Lower leg skin (tissue), 4 donors: ENCODE results near the gene DOLK. TPM values are rescaled to one million over a fixed set of nuclear protein-coding genes. Genes with fewer than 3 reads are reported as not detected.

Source experiments
- DNase-seq, 2 donors: peaks; one replicate each; pipeline ENCODE4 v3.0.0-alpha.2; 2019; ENCODE audit warnings: low spot score in 2 of 2
- H3K4me3 ChIP-seq: fragments of 200-600 bp; sonication (generic); 2 replicates; pipeline ENCODE4 v1.5.1; 2017; ENCODE audit warnings: mild to moderate bottlenecking, low read depth; ENCODE audit not compliant: poor library complexity, severe bottlenecking
- POLR2A ChIP-seq, 2 donors: fragments of 450-650 bp; IDR thresholded peaks; one replicate each; pipeline ENCODE4 v1.6.1; 2016 to 2017; ENCODE audit warnings: antibody characterized with exemption in 2 of 2, mild to moderate bottlenecking in 1 of 2, moderate library complexity in 1 of 2
- WGBS, 2 donors: methylation state at CpG; one replicate each; pipeline ENCODE4 v1.1.5; 2018; 5-methylcytosine and 5-hydroxymethylcytosine counted together
- intact Hi-C: fragments of 100-400 bp; cut with DNase I; formaldehyde crosslinking; loops from one replicate; pipeline ENCODE4 v1.15.0; 2023; ENCODE audit warnings: low total_unique reads
- total RNA-seq, 4 donors: library from RNA; depleted of rRNA; stranded (reverse); fragments of >200 nt; gene quantifications; one replicate each; pipeline ENCODE4 v1.1.0, GENCODE V29; 2016
- TF ChIP-seq, protein P1 (sequence below), 3 donors: fragments of 450-650 bp; IDR thresholded peaks; one replicate each; pipeline ENCODE4 v1.5.1; 2016; ENCODE audit warnings: antibody characterized with exemption in 3 of 3, mild to moderate bottlenecking in 3 of 3, moderate library complexity in 2 of 3

Gene DOLK
- total RNA-seq = 10 to 100 TPM in 3 of 4 donors, 1 to 10 TPM in 1; 9.8 to 16.4 (median 11.9) TPM

DNA sequence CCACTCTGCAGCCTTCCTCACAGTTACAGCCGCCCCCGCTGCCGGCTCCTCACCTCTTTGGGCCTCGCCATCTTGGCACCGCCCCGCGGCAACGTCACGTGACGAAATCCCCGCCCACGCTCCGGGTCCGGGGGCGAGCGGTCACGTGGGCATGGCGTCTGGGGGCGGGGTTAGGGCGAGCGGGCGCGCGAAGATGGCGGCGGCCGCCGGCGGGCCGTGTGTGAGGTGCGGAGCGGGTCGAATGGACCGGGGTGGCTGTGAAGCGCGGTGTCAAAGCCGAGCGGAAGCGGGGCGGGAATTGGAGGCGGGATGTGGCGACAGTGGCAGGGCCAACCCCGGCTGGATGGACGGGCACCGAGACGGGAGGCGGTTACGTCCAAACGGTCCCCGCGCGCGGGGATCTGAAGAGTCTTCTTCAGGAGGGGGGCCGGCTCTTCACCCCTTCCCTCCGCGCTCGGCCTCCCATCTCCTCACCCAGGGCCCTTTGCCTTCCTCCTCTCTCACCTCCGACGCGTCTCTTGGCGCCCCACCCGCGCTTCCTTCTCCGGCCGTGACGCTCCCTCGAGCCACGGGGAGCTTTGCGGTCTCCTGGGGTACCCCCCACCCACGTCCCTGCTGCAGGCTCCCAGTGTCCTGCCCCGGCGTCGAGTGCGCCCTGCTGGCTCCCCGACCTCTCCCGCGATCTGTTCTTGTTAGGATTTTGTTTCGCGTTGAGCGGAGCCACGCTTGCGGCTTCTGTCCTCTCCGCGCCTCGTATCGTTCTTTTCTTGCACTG lies at the start of gene DOLK, which contains the start of gene NUP188:
DOLK (minus strand) TSS at position 77 of the 775 bp plus-strand sequence. CDS start 300 bp downstream, outside the sequence.
NUP188 (plus strand) TSS at position 173 of the 775 bp plus-strand sequence; CDS start at position 194, 21 bp downstream.
- TF ChIP-seq POLR2A (IDR thresholded peaks at IDR 0.05) = peak in 1 of 2 donors; percentile 29
- TF ChIP-seq, protein P1, sequence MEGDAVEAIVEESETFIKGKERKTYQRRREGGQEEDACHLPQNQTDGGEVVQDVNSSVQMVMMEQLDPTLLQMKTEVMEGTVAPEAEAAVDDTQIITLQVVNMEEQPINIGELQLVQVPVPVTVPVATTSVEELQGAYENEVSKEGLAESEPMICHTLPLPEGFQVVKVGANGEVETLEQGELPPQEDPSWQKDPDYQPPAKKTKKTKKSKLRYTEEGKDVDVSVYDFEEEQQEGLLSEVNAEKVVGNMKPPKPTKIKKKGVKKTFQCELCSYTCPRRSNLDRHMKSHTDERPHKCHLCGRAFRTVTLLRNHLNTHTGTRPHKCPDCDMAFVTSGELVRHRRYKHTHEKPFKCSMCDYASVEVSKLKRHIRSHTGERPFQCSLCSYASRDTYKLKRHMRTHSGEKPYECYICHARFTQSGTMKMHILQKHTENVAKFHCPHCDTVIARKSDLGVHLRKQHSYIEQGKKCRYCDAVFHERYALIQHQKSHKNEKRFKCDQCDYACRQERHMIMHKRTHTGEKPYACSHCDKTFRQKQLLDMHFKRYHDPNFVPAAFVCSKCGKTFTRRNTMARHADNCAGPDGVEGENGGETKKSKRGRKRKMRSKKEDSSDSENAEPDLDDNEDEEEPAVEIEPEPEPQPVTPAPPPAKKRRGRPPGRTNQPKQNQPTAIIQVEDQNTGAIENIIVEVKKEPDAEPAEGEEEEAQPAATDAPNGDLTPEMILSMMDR (IDR thresholded peaks at IDR 0.05) = no peak
- peak within 1 kb of the TSS; percentile 87 for H3K4me3 ChIP-seq
- intact Hi-C loops = no loop called here
- WGBS, 2 donors = 0% methylated on average over 78 to 82 of the region's 86 CpGs
- DNase-seq = peak; percentile 94 to 100

DNA sequence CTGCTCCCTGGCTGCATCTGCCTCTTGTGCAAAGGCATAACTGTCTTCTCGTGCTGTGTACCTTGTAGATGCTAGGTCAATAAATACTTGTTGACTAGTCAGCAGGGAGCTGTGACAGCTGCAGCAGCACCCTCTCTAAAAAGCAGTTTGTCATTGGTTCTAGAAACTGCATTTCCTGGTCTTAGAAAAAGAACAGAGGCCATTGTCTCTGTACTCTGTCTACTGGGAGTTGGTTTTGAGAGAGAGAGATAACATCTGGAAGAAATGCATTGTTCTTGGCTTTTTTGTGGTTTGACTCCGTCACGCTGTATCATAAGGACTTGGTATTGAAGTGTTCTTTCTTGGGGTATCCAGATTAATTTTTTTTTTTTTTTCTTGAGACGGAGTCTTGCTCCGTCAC lies 48.4 kb upstream of the DOLK start:
- intact Hi-C loops = no loop called here
- 92 to 95% methylated on average over 5 of the region's 5 CpGs for WGBS, 2 donors

DNA sequence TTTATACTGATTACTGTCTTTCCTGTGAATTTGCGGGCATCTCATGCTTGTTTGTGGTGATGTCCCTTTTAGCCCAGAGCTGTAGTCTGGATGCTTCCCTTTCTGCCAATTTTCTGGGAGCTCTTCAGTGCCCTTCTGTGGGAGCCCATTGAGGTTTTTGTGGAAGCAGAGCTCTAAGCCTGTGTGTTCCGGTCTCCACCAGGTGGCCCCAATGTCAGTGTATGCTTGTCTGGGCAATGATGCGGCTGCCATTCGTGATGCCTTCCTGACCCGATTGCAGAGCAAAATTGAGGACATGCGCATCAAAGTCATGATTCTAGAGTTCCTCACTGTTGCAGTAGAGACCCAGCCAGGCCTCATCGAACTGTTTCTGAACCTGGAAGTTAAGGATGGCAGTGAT lies 45.6 kb upstream of the DOLK start:
- no peak for DNase-seq
- 56 to 64% methylated on average over 7 of the region's 7 CpGs for WGBS, 2 donors
- intact Hi-C loops = no loop called here
- TF ChIP-seq, protein P1 (IDR thresholded peaks at IDR 0.05) = no peak
- no peak for TF ChIP-seq POLR2A (IDR thresholded peaks at IDR 0.05)
- H3K4me3 ChIP-seq = no peak overlapping the region

More for the DNA sequence above, 48.4 kb upstream of the DOLK start:
- TF ChIP-seq POLR2A (IDR thresholded peaks at IDR 0.05) = no peak
- TF ChIP-seq, protein P1 (IDR thresholded peaks at IDR 0.05) = no peak
- no peak overlapping the region for H3K4me3 ChIP-seq
- no peak for DNase-seq

DNA sequence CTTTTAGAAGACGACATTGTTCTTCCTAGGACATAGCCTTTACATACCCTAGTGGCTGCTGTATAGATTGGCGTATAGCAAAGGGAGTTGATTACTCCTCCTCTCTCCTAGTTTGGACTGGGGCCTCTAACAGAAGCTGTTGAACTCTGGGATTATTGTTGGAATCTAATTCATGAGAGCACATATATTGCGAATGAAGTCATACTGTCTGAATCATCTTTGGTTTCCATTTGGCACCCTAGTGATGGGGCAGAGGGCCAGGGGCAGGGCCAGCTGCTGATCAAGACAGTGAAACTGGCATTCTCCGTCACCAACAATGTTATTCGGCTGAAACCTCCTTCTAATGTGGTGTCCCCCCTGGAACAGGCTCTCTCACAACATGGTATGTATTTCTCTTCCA lies 40.4 kb upstream of the DOLK start:
- TF ChIP-seq POLR2A (IDR thresholded peaks at IDR 0.05) = no peak
- TF ChIP-seq, protein P1 (IDR thresholded peaks at IDR 0.05) = no peak
- H3K4me3 ChIP-seq = no peak overlapping the region
- WGBS, 2 donors = 25 to 33% methylated on average over 5 of the region's 5 CpGs
- peak; percentile 48 to 88 for DNase-seq
- intact Hi-C loops = no loop called here

DNA sequence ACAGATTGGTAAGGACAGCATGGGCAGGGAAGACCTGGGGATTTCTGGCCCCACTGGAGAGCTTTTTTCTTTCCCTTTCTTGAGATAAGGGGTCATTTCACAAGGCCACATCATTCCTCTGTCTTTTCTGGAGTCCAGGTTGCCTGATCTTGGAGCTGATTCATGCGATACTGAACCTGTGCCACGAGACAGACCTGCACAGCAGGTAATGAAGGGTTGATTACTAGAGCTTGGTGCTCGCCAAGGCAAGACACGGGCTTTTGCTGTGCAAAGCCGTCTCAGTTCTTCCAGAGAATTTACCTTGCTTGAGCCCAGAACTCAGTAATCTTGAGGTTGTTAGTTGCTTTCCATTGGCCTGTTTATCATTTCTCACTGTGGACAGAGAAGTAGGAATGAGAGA lies 39.3 kb upstream of the DOLK start:
- H3K4me3 ChIP-seq = no peak overlapping the region
- 60 to 69% methylated on average over 5 of the region's 5 CpGs for WGBS, 2 donors
- no peak for DNase-seq
- intact Hi-C loops = no loop called here
- no peak for TF ChIP-seq POLR2A (IDR thresholded peaks at IDR 0.05)
- TF ChIP-seq, protein P1 (IDR thresholded peaks at IDR 0.05) = no peak
